HepG2 (cell line): ENCODE results near the gene CELSR3. TPM values are rescaled to one million over a fixed set of nuclear protein-coding genes. Genes with fewer than 3 reads are reported as not detected.

ENCODE experiments used
- AGO1 ChIP-seq: fragments of 200-400 bp; formaldehyde crosslinking; IDR thresholded peaks from 2 replicates; pipeline ENCODE4 v1.6.1; 2017; ENCODE audit warnings: mild to moderate bottlenecking, low read depth, low read length, moderate library complexity; ENCODE audit not compliant: poor library complexity, severe bottlenecking
- AGO2 ChIP-seq: fragments of 200-400 bp; formaldehyde crosslinking; optimal IDR thresholded peaks from 2 replicates; pipeline ENCODE3; 2017; ENCODE audit warnings: mild to moderate bottlenecking, low read depth, low read length, moderate library complexity
- CREM ChIP-seq, 2 experiments: sonication (generic) in 1 of 2; formaldehyde crosslinking in 1 of 2; IDR thresholded peaks; 2 replicates each; pipeline versions ENCODE4 v1.4.0 to v1.6.1; 2016 to 2020; ENCODE audit warnings: antibody characterized with exemption in 1 of 2, mild to moderate bottlenecking in 1 of 2, missing genetic modification reagents in 1 of 2
- GLMP ChIP-seq: sonication (generic); formaldehyde crosslinking; IDR thresholded peaks from 2 replicates; pipeline ENCODE4 v1.9.0; 2021; ENCODE audit warnings: missing genetic modification reagents, mild to moderate bottlenecking, borderline replicate concordance
- GPBP1L1 ChIP-seq: sonication (generic); formaldehyde crosslinking; IDR thresholded peaks from 2 replicates; pipeline ENCODE4 v1.5.0; 2020; ENCODE audit warnings: mild to moderate bottlenecking, missing genetic modification reagents
- GZF1 ChIP-seq: sonication (generic); formaldehyde crosslinking; IDR thresholded peaks from 2 replicates; pipeline ENCODE4 v1.5.1; 2020; ENCODE audit warnings: mild to moderate bottlenecking, missing genetic modification reagents
- HMGA1 ChIP-seq: sonication (generic); formaldehyde crosslinking; conservative IDR thresholded peaks from 2 replicates; pipeline ENCODE4 v1.4.0; 2020; ENCODE audit warnings: missing genetic modification reagents
- IKZF1 ChIP-seq: fragments of 450-650 bp; IDR thresholded peaks from 2 replicates; pipeline ENCODE4 v1.7.1; 2016
- KLF12 ChIP-seq: sonication (generic); formaldehyde crosslinking; IDR thresholded peaks from 2 replicates; pipeline ENCODE4 v1.4.0; 2020; ENCODE audit warnings: missing genetic modification reagents, borderline replicate concordance
- MAF1 ChIP-seq: sonication (generic); formaldehyde crosslinking; IDR thresholded peaks from 2 replicates; pipeline ENCODE4 v1.5.0; 2020; ENCODE audit warnings: missing genetic modification reagents, borderline replicate concordance
- NFIB ChIP-seq: sonication (generic); formaldehyde crosslinking; IDR thresholded peaks from 2 replicates; pipeline ENCODE4 v1.9.0; 2021; ENCODE audit warnings: missing genetic modification reagents, mild to moderate bottlenecking, borderline replicate concordance
- NONO ChIP-seq, 2 experiments: fragments of 450-650 bp in 1 of 2; sonication (generic) in 1 of 2; formaldehyde crosslinking in 1 of 2; IDR thresholded peaks in 1 of 2; conservative IDR thresholded peaks in 1 of 2; 2 replicates each; pipeline versions ENCODE4 v1.6.1 to v1.8.0; 2017 to 2022; ENCODE audit warnings: mild to moderate bottlenecking in 1 of 2, missing genetic modification reagents in 1 of 2, moderate library complexity in 1 of 2
- NRL ChIP-seq: sonication (generic); formaldehyde crosslinking; IDR thresholded peaks from 2 replicates; pipeline ENCODE4 v1.5.0; 2020; ENCODE audit warnings: missing genetic modification reagents, mild to moderate bottlenecking, moderate library complexity, borderline replicate concordance
- PHB2 ChIP-seq: fragments of 450-650 bp; IDR thresholded peaks from 2 replicates; pipeline ENCODE4 v1.6.1; 2018; ENCODE audit not compliant: partially characterized antibody
- SAFB2 ChIP-seq: sonication (generic); formaldehyde crosslinking; IDR thresholded peaks from 2 replicates; pipeline ENCODE4 v1.5.1; 2020; ENCODE audit warnings: missing genetic modification reagents, low read depth, mild to moderate bottlenecking, borderline replicate concordance
- SP4 ChIP-seq: sonication (generic); formaldehyde crosslinking; IDR thresholded peaks from 2 replicates; pipeline ENCODE4 v1.8.1; 2023; ENCODE audit warnings: mild to moderate bottlenecking, missing genetic modification reagents
- SSRP1 ChIP-seq: IDR thresholded peaks from 2 replicates; pipeline ENCODE4 v1.6.1; 2016; ENCODE audit warnings: control low read depth
- ZNF451 ChIP-seq: sonication (generic); formaldehyde crosslinking; IDR thresholded peaks from 2 replicates; pipeline ENCODE4 v1.5.0; 2020; ENCODE audit warnings: mild to moderate bottlenecking, missing genetic modification reagents
- ZNF75D ChIP-seq: sonication (generic); formaldehyde crosslinking; IDR thresholded peaks from 2 replicates; pipeline ENCODE4 v1.8.1; 2023; ENCODE audit warnings: missing genetic modification reagents, mild to moderate bottlenecking, borderline replicate concordance
- polyA plus RNA-seq, 8 experiments: library from polyadenylated mRNA; depleted of rRNA in 3 of 8; stranded (reverse) in 7 of 8; unstranded in 1 of 8; fragments of >200 nt; fragmentation: Illumina TruSeq in 4 of 8; extraction: Trizol in 4 of 8; gene quantifications; 2 replicates each; pipeline versions ENCODE4 v1.2.1 to v1.2.3, GENCODE V29; 2011 to 2016; ENCODE audit warnings: low read depth in 4 of 8, missing spikeins in 1 of 8, mixed read lengths in 1 of 8; ENCODE audit not compliant: insufficient read depth in 1 of 8
- total RNA-seq, 5 experiments: library from RNA; depleted of rRNA; stranded (reverse); fragments of >200 nt; fragmentation: Illumina TruSeq; extraction: Trizol; gene quantifications; 2 replicates each; pipeline ENCODE4 v1.2.3, GENCODE V29; 2016; ENCODE audit warnings: low read depth in 1 of 5
- TF ChIP-seq, protein P1 (sequence below): sonication (generic); formaldehyde crosslinking; conservative IDR thresholded peaks from 2 replicates; pipeline ENCODE4 v1.4.0; 2020; ENCODE audit warnings: missing genetic modification reagents
- TF ChIP-seq, protein P2 (sequence below): IDR thresholded peaks from 2 replicates; pipeline ENCODE4 v1.6.1; 2012; ENCODE audit warnings: low read length, improper control_type of control experiment

CELSR3 gene
- total and polyA plus RNA-seq, 2 of the 13 experiments (the other 11 are each of a cell fraction or from before 2014, with no cell fraction given) = 5.4 to 6.7 TPM

DNA sequence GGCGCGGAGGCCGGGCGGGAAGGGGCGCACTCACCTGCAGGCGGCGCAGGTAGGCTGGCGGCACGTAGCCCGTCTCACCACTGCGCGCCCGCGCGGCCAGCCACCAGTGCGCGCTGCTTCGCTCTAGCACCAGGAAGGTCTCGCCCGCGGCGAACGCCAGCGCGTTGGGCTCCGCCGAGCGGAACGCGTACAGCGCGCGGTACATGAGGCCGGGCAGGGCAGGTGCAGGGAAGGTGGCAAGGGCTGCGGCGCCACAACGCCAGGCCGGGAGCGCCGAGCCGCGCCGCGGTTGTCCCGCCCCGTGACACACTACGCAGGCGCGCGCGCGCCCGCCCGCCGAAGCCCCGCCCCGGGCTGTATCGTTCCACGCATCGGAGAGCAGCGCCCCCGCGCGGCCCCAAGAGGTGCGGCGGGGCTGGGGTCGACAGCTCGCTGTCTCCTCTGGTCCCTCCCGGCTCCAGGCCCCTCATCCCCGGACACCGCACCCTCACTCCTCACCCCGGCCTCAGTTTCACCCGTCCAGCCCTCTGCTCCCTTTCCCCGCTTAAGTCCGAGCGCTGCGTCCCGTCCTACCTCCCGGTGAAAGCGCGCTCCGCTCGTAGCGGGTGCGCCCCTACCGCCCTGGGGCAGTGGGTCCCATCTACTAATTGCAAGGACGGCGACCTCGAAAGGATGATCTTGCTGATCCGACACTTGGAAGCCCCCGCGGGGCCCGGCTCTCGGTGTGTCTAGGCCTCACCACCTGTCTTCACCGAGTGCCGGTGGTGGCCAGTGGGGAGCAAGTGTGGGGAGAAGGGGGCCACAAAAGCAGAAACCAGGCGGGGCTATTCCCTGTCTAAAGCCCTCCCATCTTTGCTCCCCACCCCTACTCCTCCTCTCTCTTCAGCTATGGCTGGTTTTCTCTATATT is 23.2 kb upstream of the CELSR3 start, which contains the start of gene NCKIPSD (continued):
- TF ChIP-seq MAF1 (no peak), GZF1 (CRISPR knock-in tag) (0 out of 2 replicates have a peak, but pooled peaks have one; percentile 36), IKZF1 (no peak), SAFB2 (CRISPR knock-in tag) (peak; percentile 98), GPBP1L1 (CRISPR knock-in tag) (no peak), ZNF75D (no peak), NRL (CRISPR knock-in tag) (0 out of 2 replicates have a peak, but pooled peaks have one; percentile 15), NONO (IDR thresholded peaks at IDR 0.05) (no peak), NONO (CRISPR knock-in tag; conservative IDR thresholded peaks at IDR 0.05) (peak; percentile 86), SP4 (peak; percentile 83), AGO1 (peak; percentile 74), SSRP1 (CRISPR knock-in tag) (no peak), GLMP (CRISPR knock-in tag) (no peak), CREM (IDR thresholded peaks at IDR 0.05) (no peak), CREM (CRISPR knock-in tag; IDR thresholded peaks at IDR 0.05) (no peak), NFIB (CRISPR knock-in tag) (no peak), PHB2 (no peak), HMGA1 (no peak), AGO2 (peak; percentile 59), KLF12 (CRISPR knock-in tag) (no peak), ZNF451 (CRISPR knock-in tag) (peak; percentile 88)
- TF ChIP-seq, protein P1, sequence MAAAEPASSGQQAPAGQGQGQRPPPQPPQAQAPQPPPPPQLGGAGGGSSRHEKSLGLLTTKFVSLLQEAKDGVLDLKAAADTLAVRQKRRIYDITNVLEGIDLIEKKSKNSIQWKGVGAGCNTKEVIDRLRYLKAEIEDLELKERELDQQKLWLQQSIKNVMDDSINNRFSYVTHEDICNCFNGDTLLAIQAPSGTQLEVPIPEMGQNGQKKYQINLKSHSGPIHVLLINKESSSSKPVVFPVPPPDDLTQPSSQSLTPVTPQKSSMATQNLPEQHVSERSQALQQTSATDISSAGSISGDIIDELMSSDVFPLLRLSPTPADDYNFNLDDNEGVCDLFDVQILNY (CRISPR knock-in tag) = peak; percentile 41; the same call in 1 of the 2 replicates
- TF ChIP-seq, protein P2, sequence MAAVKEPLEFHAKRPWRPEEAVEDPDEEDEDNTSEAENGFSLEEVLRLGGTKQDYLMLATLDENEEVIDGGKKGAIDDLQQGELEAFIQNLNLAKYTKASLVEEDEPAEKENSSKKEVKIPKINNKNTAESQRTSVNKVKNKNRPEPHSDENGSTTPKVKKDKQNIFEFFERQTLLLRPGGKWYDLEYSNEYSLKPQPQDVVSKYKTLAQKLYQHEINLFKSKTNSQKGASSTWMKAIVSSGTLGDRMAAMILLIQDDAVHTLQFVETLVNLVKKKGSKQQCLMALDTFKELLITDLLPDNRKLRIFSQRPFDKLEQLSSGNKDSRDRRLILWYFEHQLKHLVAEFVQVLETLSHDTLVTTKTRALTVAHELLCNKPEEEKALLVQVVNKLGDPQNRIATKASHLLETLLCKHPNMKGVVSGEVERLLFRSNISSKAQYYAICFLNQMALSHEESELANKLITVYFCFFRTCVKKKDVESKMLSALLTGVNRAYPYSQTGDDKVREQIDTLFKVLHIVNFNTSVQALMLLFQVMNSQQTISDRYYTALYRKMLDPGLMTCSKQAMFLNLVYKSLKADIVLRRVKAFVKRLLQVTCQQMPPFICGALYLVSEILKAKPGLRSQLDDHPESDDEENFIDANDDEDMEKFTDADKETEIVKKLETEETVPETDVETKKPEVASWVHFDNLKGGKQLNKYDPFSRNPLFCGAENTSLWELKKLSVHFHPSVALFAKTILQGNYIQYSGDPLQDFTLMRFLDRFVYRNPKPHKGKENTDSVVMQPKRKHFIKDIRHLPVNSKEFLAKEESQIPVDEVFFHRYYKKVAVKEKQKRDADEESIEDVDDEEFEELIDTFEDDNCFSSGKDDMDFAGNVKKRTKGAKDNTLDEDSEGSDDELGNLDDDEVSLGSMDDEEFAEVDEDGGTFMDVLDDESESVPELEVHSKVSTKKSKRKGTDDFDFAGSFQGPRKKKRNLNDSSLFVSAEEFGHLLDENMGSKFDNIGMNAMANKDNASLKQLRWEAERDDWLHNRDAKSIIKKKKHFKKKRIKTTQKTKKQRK = no peak
